ENCODE results near the gene GPR89A. TPM values are rescaled to one million over a fixed set of nuclear protein-coding genes. Genes with fewer than 3 reads are reported as not detected.
"Not testable (repeated sequence)": the region's sequence is repeated elsewhere in the genome, so short reads cannot be mapped to it uniquely, and the experiment has no call there.

The GPR89A gene
- 16.2 TPM for polyA plus RNA-seq (2013, experiment 1 of 2; ENCODE audit: insufficient read length)
- polyA plus RNA-seq (2013, experiment 2 of 2; ENCODE audit: insufficient read length) = 14.2 TPM

DNA sequence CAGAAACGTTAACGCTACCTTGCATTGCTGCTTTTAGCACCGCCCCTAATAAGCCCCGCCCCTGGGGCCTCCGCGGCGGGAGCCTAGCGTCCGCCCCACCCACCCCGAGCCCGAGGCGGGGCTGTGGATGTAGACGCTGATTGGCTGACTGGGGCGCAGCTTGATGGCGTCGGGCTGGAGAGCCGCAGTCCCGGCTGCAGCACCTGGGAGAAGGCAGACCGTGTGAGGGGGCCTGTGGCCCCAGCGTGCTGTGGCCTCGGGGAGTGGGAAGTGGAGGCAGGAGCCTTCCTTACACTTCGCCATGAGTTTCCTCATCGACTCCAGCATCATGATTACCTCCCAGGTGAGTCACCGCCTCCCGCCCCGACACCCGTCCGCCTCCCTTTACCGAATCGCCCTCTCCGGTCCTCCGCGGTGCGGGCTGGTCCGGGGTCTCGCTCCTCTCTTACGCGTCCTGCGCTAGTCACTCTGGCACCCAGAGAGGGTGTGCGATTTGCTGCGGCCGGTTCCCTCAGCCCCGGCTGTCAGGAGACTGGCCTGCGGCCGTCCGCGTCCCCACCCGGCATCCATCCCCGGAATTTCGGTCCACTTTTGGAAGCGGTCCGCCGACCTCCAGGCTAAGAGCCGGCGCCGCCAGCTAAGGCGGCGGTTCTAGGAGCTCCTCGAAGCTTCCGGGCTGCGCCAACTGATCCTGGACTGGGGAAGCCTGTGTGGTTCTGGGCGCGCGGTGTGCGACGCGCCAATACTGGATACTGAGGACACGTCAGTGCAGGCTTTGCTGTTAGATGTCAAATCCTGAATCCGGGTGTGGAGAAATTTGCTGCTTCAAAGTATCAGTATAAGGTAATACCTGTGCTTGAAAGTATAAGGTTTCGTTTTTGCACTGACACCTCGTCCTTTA, at the start of gene GPR89A:
GPR89A (plus strand) TSS at position 156 of the 901 bp plus-strand sequence; CDS start at position 302, 146 bp downstream.
- peak; percentile 92 for DNase-seq

DNA sequence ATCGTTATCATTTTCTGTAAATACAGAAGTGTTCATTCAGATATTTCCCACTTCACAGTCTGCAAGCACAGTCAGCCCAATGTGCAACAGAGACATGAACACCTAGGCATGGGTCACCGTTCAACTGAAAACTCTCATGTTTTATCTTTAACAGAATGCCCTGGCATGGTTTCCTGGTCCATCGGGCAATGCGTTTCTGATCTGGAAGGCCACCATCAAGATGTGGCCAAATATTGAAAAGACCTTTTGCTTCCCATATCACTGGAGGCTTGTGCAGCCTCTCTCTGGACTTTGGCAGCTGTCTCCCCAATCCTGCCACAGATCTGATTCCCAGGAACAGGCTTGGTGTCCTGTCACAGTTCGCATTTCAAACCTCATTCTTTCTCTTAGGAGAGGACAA, 21.0 kb upstream of the GPR89A start:
- DNase-seq = not testable (repeated sequence)

DNA sequence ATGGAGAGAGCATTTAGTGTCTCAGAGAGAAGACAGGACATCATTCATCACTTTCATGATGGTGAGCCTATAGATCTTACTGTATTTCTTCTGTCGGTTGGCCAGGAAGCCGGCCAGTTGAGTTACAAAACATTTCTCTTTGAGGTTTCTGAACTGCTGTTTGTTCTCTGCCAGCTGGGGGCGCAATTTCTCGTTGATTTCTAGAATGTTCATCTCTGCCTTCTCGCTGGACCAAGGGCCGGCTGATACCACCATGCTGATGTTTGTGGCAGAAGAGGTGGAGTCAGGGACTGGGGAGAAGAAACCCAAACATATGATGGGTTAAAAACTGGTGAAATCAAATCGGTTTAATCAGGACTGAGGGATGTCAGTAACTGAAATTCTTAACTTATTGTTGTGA, 17.0 kb upstream of the GPR89A start:
- DNase-seq = not testable (repeated sequence)

DNA sequence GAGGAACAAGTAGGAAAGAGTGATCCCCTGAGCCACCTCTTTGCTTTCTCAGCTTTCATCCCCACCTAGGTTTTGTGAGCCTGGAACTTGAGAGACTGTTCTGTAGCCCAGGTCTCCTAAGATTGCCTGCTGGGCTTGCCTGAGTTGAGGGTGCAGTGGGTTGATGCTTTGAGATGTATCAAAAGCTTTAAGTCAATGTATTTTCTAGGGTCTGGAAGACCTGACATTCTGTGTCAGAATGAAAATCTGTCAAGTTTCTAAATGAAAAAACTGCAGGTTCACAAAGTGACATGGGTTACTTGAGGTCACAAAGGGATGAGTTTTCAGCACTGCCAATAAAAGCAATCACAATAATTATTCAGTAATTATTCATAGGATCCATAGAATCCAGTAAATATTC, 15.4 kb upstream of the GPR89A start:
- DNase-seq = not testable (repeated sequence)

DNA sequence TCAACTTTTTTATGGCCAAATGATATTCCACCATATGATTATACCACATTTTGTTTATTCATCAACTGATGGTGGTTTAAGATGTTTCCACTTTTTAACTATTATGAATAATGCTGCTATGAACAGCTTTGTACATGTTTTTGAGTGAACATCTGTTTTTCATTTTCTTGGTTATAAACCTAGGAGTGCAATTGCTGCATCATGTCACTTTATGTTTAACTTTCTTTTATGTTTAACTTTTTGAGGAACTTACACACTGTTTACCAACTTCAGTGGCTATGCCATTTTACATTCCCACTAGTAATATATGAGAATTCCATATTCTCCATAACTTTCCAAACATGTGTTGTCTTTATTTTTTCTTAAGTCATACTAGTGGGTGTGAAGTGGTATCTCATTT, 12.4 kb upstream of the GPR89A start:
- DNase-seq = peak; percentile 5

DNA sequence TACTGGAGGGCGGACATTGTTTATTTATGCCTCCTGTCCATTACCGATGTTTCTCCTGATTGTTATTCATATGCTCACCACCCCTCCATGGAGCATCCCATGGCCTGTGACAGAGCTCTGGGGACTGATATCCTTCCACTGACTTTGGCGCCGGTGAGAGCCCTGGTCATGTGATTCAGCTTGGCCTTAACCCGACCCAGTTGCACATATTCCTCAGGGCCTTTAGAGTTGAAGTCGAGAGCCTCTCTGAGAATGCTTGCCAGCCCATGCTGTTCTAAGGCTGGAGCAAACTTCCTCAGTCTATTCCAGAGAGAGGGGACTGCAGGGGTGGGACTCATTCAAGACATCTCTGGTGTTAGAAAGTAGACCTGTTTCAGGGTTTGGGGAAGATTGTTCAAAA, 11.6 kb upstream of the GPR89A start:
- not testable (repeated sequence) for DNase-seq

DNA sequence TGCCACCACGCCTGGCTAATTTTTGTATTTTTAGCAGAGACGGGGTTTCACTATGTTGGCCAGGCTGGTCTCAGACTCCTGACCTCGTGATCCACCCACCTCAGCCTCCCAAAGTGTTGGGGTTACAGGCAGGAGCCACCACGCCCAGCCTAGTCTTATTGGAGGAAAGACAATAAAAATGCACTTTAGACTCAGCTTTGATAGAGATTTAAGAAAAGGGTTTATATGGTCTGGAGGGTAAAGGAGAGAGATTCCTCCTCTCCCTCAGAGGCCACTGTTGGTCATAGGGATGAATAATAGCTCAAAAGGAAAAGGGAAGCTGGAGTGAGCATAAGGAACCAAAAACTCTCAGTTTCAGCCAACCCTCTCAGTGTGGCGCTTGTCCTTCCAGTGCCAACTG, 8.4 kb upstream of the GPR89A start:
- not testable (repeated sequence) for DNase-seq

DNA sequence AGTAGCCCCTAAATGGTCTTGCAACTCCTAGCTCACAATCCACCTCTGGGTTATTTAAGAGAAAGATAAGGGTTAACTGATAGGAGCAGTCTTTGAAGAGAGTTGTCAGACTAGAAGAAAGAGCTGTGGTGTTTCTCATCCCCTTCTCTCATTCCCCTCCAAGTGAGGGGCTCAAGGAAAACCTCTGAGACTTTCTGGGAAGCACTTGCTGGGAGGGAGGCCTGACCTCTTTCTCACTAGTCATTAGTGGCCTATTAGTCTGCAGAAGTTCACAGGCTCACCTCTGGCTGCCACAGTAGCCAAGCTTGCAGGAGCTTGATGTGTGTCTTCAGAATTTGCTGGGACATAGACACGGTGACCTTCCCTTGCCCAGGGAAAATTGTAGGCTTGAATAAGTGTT, 6.2 kb upstream of the GPR89A start:
- no peak for DNase-seq

DNA sequence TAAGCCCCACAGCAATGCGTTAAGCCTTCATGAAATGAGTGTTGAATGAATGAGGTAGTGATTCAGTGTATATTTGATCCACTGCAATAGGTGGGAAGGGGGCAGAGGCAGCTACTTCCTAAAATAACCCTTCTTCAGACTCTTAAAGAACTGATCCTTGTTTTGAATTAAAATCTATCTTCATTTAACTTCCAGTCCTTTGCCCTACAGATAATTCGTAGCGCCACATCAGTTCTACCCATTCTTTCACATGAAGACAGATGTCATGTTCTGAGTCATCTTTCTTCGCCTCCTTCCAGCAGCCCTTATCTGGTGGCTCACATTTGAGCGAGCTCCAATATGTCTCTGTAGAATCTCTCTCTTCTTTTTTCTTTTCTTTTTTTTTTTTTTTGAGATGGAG, 948 bp upstream of the GPR89A start:
- DNase-seq = not testable (repeated sequence)

DNA sequence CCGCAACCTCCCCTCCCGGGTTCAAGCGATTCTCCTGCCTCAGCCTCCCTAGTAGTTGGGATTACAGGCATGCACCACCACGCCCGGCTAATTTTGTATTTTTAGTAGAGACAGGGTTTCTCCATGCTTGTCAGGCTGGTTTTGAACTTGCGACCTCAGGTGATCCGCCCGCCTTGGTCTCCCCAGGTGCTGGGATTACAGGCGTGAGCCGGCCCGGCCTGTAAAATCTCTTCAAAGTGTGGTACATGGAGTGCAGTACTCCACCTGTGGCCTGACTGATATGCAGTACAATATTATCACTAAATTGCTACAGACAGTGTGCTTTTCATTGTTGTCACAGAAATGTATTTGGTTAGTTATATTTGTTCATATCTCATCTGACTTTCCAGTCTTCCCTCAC, 499 bp upstream of the GPR89A start:
- not testable (repeated sequence) for DNase-seq

DNA sequence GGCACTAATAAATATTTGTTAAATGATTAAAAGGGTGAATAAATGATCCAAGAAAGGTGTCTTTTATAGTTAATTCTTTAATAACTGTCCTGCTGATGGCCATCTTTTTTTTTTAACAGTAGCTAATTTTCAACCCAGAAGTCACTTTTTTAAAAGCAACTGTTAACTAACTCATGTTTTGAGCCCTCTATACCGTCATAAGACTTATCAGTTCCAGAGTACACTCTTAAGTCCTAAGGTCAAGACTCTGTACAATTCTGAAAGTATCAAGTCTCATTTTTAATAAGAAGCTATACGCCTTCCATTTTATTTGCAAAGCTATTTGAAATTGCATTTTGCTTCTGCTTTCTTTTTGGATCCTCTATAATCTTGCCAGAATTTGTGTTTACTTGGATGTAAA, 3.0 kb downstream of the GPR89A start:
- not testable (repeated sequence) for DNase-seq

DNA sequence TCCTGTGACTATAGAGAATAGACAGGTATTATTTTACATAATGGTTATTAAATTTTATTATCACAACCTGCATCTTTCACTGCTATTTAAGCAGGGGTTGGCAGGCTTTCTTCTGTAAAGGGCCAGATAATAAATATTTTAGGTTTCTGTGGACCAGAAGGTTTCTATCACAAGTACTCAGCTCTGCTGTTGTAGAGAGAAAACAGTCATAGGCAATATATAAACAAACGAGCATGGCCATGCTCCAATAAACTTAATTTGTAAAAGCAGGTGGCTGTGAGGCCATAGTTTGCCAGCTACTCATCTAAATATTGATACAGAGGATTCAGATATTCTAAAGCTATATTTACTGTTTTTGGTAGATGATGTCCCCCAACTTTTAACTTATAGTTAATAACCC, 12.3 kb downstream of the GPR89A start:
- not testable (repeated sequence) for DNase-seq

DNA sequence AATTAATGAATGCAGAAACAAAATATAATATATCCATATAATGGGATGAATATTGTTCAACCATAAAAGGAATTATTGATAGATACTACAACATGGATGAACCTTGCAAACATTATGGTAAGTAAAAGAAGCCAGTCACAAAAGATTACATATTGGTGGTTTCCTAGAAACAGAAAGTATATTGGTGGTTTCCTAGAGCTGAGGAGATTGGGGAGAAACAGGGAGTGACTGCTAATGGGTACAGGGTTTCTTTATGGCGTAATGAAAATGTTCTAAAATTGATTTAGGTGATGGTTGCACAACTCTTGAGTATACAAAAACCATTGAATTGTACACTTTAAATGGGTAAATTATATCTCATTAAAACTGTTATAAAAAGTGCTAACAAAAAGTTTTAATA, 14.4 kb downstream of the GPR89A start:
- DNase-seq = not testable (repeated sequence)

DNA sequence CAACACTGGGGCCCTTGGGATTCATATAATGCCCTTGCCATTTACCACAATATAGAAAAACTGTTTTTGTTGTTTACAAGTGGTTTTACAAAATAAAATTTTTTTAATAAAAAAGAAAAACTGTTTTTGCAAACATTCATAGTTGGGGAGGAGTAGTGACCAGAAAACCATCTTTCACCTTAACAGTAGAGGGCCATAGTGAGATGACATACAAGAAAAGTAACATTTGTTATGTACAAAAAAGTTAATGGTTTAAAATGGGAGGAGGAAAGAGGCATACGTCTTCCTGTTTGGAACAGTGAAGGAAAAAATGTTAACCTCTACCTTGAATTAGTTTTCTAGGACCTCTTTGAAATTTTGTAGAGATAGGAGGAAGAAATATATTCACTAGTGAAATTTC, 28.4 kb downstream of the GPR89A start:
- not testable (repeated sequence) for DNase-seq

DNA sequence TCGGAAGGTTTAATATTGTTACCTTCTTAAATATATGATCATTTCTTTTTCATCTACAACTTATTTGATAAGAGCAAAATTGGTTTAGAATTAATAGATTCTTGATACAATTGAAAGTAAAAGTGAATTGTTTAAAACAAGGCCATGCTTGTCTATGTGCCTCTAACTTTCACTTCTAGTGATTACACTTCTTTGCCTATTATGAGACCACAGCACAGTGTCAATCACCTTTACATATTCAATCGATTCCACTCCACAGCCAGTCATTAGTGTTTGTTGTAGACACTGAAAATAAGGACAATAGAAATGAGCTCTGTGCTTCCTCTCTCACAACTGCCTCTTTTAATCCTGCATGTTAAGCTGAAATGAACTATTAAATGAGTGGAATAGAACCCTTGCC, 34.1 kb downstream of the GPR89A start:
- DNase-seq = not testable (repeated sequence)

DNA sequence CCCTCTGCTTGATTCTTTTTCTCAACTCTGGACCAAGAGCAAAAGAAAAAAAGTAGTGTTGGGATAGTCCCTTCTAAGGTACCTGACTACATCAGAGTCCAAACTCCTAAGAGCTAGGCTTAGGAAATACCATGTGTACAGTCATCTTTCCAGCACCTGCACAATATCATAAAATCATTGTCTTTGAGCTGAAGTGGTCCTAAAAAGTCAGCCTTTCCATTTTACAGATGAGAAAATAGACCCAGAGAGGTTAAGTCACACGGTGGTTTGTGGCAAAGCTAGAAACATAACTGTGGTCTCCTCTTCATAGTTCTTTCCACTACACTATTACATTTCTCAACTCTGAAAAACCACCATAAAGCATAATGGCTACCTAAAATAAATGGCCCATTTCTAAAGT, 36.2 kb downstream of the GPR89A start:
- DNase-seq = not testable (repeated sequence)

DNA sequence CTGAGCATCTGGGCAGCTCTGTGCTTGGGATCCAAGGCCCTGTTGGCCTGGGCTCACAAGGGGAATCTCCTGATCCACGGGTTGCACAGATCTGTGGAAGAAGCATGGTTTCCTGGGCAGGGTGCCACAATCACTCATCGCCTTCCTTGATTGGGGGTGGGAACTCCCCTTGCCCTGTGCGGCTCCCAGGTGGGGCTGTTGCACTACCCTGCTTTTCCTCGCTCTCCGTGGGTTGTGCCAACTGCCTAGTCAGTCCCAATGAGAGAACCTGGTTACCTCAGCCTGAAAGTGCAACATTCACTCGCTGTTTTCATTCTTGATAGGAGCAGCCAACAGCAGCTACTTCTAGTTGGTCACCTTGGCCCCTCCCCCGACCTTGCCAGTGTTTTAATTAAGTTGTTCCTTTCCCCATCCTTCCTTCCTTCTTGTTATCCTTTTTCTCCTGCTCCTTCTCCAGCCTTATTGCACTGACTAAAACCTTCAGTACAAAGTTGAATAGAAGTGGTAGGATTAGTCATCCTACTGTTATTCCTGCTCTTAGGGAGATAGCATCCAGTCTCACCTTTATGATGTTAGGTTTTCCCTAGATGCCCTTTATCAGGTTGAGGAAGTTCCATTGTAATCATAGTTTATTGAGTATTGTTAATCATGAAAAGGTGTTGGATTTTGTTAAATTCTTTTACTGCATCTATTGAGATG, 48.6 kb downstream of the GPR89A start:
- not testable (repeated sequence) for DNase-seq

DNA sequence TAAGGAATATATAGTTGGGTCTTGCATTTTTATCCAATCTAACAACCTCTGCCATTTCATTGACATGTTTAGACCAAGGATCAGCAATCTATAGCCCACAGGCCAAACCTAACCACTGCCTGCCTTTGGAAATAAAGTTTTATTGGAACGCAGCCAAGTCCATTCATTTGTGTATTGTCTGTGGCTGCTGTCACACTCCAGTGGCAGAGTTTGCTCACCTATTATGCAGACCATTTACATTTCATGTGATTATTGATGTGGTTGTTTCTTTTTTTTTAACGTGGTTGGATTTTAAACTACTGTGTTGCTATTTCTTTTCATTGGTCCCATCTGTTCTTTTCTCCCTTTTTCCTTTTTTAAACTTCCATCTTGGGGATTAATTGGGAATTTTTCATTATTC, 54.7 kb downstream of the GPR89A start:
- DNase-seq = not testable (repeated sequence)

DNA sequence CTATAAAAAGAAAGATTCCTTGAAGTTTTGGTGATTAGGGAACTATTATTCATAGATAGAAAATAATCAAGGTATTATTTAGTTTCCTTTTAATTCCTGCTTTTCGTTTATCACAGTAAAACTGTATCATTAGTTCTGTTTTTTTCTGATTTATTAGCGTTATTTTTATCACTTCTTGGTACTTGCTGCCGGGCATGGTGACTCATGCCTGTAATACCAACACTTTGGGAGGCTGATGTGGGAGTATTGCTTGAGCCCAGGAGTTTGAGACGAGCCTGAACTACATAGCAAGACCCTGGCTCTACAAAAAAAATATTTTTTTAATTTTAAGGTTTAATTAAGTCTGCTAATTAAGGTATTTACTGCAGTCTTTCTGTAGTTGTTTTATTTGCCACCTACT, 57.2 kb downstream of the GPR89A start:
- not testable (repeated sequence) for DNase-seq

DNA sequence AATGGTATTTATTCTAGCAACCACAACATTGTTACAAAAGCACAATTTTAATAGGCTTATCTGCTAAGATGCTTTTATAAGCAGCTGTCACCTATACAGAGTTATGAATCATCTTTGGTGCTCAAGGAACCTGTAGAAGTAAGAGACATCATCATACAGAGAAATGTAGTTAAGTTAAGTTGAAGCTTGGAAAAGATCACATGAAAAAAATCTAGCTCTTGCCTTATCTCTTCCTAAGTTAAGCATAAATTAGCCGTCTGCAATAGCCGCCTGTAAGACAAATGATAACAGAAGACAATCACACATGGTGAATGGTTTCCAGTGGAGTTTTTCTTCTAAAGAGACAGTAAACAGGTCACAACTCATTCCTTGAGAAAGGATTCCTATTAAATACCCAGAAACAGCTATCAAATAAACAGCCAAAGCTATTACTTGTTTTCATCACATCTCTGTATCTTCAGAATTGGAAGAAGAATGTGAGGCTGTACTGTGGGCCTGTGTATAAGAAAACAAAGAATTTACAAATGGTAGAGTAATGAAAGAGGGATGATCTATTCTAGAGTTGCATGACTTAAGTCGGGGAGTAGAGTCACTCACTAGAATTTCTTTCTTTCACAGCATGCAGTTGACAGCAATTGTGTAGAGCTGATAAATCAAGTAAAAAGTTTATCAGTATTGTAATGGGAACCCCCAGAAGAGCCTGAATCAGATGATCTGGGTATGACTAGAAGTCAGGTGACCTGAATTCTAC, 63.4 kb downstream of the GPR89A start:
- not testable (repeated sequence) for DNase-seq

DNA sequence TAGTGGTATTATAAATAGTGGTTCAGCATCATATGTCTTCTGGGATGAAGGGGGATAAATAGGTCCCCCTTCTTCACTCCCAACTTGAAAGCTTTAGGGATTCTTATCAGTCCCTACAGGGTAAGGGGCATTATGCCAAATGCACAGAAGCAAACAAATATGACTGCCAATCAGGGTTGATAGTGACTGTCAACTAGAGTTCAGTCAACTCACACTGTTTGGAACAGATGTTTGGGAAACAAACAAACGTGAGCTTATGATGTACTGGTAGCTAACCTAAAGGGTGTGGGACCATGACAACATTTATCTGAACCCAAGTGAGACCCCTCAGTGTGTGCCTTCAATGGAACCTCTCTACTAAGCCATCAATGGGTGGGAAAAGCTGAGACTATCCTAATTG, 65.4 kb downstream of the GPR89A start:
- DNase-seq = not testable (repeated sequence)

DNA sequence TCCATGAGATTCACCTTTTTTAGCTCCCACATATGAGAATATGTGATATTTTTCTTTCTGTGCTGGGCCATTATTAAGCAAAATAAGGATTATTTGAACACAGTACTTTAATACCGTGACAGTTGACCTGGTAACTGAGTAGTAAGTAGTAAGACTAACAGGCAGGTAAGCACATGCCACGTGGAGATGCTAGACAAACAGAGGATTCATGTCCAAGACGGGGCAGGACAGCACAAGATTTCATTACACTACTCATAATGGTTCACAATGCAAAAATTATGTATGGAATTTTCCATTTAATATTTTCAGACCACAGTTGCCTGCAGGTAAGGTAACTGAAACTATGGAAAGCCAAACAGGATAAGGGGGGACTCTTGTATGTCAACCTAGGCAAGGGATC, 77.1 kb downstream of the GPR89A start:
- not testable (repeated sequence) for DNase-seq

DNA sequence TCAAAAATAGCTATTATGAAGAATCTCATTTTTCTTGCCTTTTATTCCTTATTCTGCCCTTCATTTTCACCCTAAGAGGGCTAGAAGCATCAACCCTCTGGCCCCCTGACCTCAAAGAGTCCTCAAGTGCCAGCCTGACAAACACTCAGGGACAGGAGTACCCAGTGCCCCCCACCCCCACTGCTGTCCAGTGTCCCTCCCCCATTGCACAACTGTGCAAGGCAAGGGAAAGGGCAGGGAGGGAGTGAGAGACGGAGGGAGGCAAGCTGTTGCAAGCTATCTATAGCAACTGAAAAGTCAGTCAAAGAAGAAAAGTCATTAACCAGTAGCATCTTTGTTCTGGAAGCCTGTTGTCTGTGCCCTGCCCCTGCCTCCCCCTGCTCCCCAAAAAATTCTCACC, 78.3 kb downstream of the GPR89A start:
- not testable (repeated sequence) for DNase-seq

Measured in fibroblast of skin of scalp (primary cell).